ENCODE results near the gene BRF1. TPM values are rescaled to one million over a fixed set of nuclear protein-coding genes. Genes with fewer than 3 reads are reported as not detected.

BRF1 gene
- total RNA-seq, 1 experiment from 2014 or later, result 41.2 TPM

DNA sequence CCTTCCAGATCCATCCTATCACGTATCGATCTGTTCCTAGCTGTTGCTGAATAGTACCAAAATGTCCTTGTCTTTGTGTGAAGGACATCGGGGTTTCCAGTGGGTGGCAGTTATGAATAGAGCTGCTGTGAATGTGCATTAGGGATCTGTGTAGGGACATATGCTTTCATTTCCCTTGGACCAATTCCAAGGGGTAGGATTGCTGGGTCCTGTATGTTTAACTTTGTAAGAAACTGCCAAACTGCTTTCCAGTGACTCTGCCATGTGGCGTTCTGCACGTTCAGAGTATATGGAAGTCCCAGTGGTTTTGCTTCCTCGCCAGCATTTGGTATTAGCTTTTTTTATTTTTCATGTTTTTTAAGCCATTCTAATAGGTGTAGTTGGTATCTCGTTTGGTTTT lies 42.4 kb upstream of the BRF1 start:
- intact Hi-C loops (cut with micrococcal nuclease), result no loop called here
- no TSS peak for BruUV-seq (replicated peaks)
- DNase-seq (ENCODE audit: low read depth, low spot score), result no peak
- ChIA-PET RAD21 (ENCODE audit: low non-redundant PET in 1 of 2, low total read pairs in 2 of 2, uncharacterized antibody in 2 of 2, unreplicated experiment in 2 of 2) (no interaction called here), CTCF (interaction anchor here (1.5 kb wide), 1 partner anchor 9 kb away, joined by 6 read pairs; no protein-coding TSS in a partner anchor), POLR2A (no interaction called here)
- H3K79me2 ChIP-seq (ENCODE audit: insufficient read depth, low read length), result 0 out of 2 replicates have a peak, but pooled peaks cover 6% of the 10 kb centered on the region
- H3K4me1 ChIP-seq (ENCODE audit: control insufficient read depth in 1 of 2, insufficient read depth in 2 of 2, low read length in 2 of 2), result peaks cover 1 to 6% of the 10 kb centered on the region in 2 experiments; a peak in 1 of 4 replicates
- H2AFZ ChIP-seq (ENCODE audit: low read depth, low read length, poor library complexity, severe bottlenecking), result no peak overlapping the region
- no peak for TF ChIP-seq CBX3 (IDR thresholded peaks at IDR 0.05; ENCODE audit: low read depth)
- no peak for TF ChIP-seq EZH2 (IDR thresholded peaks at IDR 0.05)
- no peak for TF ChIP-seq POLR2A (IDR thresholded peaks at IDR 0.05; ENCODE audit: borderline replicate concordance, extremely low read depth, insufficient read depth, insufficient read length)
- no peak for TF ChIP-seq YY1 (IDR thresholded peaks at IDR 0.05; ENCODE audit: extremely low read depth, insufficient replicate concordance, low read depth, low read length)
- TF ChIP-seq, protein P1, sequence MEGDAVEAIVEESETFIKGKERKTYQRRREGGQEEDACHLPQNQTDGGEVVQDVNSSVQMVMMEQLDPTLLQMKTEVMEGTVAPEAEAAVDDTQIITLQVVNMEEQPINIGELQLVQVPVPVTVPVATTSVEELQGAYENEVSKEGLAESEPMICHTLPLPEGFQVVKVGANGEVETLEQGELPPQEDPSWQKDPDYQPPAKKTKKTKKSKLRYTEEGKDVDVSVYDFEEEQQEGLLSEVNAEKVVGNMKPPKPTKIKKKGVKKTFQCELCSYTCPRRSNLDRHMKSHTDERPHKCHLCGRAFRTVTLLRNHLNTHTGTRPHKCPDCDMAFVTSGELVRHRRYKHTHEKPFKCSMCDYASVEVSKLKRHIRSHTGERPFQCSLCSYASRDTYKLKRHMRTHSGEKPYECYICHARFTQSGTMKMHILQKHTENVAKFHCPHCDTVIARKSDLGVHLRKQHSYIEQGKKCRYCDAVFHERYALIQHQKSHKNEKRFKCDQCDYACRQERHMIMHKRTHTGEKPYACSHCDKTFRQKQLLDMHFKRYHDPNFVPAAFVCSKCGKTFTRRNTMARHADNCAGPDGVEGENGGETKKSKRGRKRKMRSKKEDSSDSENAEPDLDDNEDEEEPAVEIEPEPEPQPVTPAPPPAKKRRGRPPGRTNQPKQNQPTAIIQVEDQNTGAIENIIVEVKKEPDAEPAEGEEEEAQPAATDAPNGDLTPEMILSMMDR (IDR thresholded peaks at IDR 0.05 in 2 of 3, conservative IDR thresholded peaks at IDR 0.05 in 1 of 3; ENCODE audit: borderline replicate concordance in 1 of 3, insufficient read depth in 1 of 3, low read depth in 2 of 3, low read length in 2 of 3), result no peak
- no peak for TF ChIP-seq JUND (IDR thresholded peaks at IDR 0.05)
- TF ChIP-seq, protein P2, sequence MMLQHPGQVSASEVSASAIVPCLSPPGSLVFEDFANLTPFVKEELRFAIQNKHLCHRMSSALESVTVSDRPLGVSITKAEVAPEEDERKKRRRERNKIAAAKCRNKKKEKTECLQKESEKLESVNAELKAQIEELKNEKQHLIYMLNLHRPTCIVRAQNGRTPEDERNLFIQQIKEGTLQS (IDR thresholded peaks at IDR 0.05), result no peak
- no peak for TF ChIP-seq RAD21 (IDR thresholded peaks at IDR 0.05; ENCODE audit: low read depth)
- TF ChIP-seq TCF7L2 (IDR thresholded peaks at IDR 0.05; ENCODE audit: borderline replicate concordance, extremely low read depth, insufficient read depth, insufficient read length), result no peak
- no peak overlapping the region for H3K4me3 ChIP-seq (replicated peaks in 1 of 2; ENCODE audit: low read depth in 1 of 2, low read length in 2 of 2)
- no peak overlapping the region for H3K4me2 ChIP-seq (ENCODE audit: low read length)
- H4K20me1 ChIP-seq (ENCODE audit: insufficient read depth), result no peaks in the 10 kb centered on the region
- no peak overlapping the region for H3K9ac ChIP-seq (ENCODE audit: low read length)
- no peaks in the 10 kb centered on the region for H3K36me3 ChIP-seq (ENCODE audit: control insufficient read depth in 1 of 2, insufficient read depth in 2 of 2, low read length in 2 of 2)
- H3K9me3 ChIP-seq (ENCODE audit: control insufficient read depth in 1 of 2, insufficient read depth in 1 of 2, low read depth in 1 of 2, low read length in 2 of 2), result no peaks in the 10 kb centered on the region
- no peaks in the 10 kb centered on the region for H3K27me3 ChIP-seq (ENCODE audit: insufficient read depth, low read length)
- no peak for ATAC-seq
- H3K9me2 ChIP-seq (ENCODE audit: insufficient read depth), result no peaks in the 10 kb centered on the region
- H3K27ac ChIP-seq (ENCODE audit: low read depth, low read length), result no peak overlapping the region

All from HCT116 (cell line).